Measurements from ENCODE around the gene TSPO2.
A peak's percentile ranks its signal among the peaks of the same experiment; 100 is the strongest.

TSPO2 gene

GRCh38 chr6:41051873-41052272, 9.6 kb downstream of the TSPO2 start:
- peak in 1 of 2 donors; percentile 36 for ATAC-seq

GRCh38 chr6:41053041-41053440, 10.8 kb downstream of the TSPO2 start, which contains the start of gene APOBEC2:
TSS of gene APOBEC2 (plus strand) at chr6:41053202. CDS start at chr6:41053348, 146 bp downstream.
- no peak for ATAC-seq

GRCh38 chr6:41054511-41054910, 12.2 kb downstream of the TSPO2 start:
- ATAC-seq: no peak

- no peak for ATAC-seq
Measured at GRCh38 chr6:41055149-41055548, 12.9 kb downstream of the TSPO2 start.

- no peak for ATAC-seq
Measured at GRCh38 chr6:41056768-41057490, 14.7 kb downstream of the TSPO2 start.

- ATAC-seq: no peak
Measured at GRCh38 chr6:41058783-41059181, 16.5 kb downstream of the TSPO2 start.

GRCh38 chr6:41059556-41059955, 17.3 kb downstream of the TSPO2 start:
- no peak for ATAC-seq

- no peak for ATAC-seq
Measured at GRCh38 chr6:41061196-41061726, 19.0 kb downstream of the TSPO2 start.

GRCh38 chr6:41062056-41062455, 19.8 kb downstream of the TSPO2 start:
- no peak for ATAC-seq

GRCh38 chr6:41063884-41064285, 21.6 kb downstream of the TSPO2 start:
- ATAC-seq: no peak

- ATAC-seq: no peak
Measured at GRCh38 chr6:41064841-41065240, 22.6 kb downstream of the TSPO2 start.

- no peak for ATAC-seq
Measured at GRCh38 chr6:41065550-41066026, 23.3 kb downstream of the TSPO2 start.

GRCh38 chr6:41066867-41067304, 24.6 kb downstream of the TSPO2 start:
- no peak for ATAC-seq

GRCh38 chr6:41071501-41071922, 29.2 kb downstream of the TSPO2 start:
- ATAC-seq: no peak

- peak; percentile 80 to 84 for ATAC-seq
Measured at GRCh38 chr6:41071923-41072835, 29.9 kb downstream of the TSPO2 start, which contains the start of gene OARD1. TSS of gene OARD1 (minus strand) at chr6:41072356. CDS start at chr6:41071634, 722 bp downstream.

GRCh38 chr6:41072836-41073202, 30.6 kb downstream of the TSPO2 start, which contains the start of gene NFYA:
TSS of gene NFYA (plus strand) at chr6:41072974. CDS start at chr6:41079090, 6,116 bp downstream.
- peak; percentile 78 to 80 for ATAC-seq

GRCh38 chr6:41073203-41073967, 31.1 kb downstream of the TSPO2 start:
- ATAC-seq: peak; percentile 5 to 9

- no peak for ATAC-seq
Measured at GRCh38 chr6:41073968-41074691, 31.9 kb downstream of the TSPO2 start.

- no peak for ATAC-seq
Measured at GRCh38 chr6:41074692-41075436, 32.6 kb downstream of the TSPO2 start.

Data from activated CD4-positive, CD25-positive, alpha-beta regulatory T cell treated with anti-CD3 and anti-CD28 coated beads, Interleukin-2, amount 50 U/mL, for 24 hours (primary cell).